GM19238 (cell line): Measurements from ENCODE around the gene ITGBL1.

Experiments used
- DNase-seq: peaks from one replicate; pipeline ENCODE4 v3.0.0; 2011; ENCODE audit warnings: low spot score; ENCODE audit not compliant: insufficient read length

The ITGBL1 gene

DNA sequence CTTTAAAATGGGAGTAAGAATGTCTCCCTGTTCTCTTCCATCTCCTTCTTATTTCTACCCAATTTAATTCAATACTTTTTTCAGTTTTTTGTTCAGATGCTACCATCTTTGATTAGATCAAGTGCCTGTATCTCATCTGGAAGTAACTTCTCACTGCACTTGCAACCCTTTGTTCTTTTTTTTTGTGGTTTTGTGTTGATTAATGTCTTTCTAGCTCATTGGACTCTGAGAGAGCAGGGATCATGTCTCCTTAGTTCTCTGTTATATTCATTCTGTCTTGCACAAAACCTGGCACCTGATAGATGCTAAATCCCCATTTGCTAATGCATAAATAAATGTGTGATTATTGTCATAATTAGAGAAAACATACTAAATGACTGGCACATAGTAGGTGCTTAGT, 834 bp upstream of the ITGBL1 start:
- no peak for DNase-seq

DNA sequence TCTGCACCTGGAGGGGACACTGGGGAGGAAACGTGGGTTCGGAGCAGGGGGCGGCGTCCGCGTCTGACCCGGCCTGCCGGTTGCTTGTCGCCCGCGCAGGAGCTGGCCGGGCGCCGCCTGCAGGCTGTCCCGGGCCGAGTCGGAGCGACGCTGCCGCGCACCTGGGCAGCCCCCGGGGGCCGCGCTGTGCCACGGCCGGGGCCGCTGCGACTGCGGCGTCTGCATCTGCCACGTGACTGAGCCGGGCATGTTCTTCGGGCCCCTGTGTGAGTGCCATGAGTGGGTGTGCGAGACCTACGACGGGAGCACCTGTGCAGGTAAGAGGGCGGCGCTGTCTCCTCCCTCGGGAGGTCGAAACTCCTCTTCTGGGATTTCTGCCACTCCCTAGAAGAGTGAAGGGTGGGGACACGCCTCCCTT, 1.3 kb downstream of the ITGBL1 start:
- DNase-seq = no peak

DNA sequence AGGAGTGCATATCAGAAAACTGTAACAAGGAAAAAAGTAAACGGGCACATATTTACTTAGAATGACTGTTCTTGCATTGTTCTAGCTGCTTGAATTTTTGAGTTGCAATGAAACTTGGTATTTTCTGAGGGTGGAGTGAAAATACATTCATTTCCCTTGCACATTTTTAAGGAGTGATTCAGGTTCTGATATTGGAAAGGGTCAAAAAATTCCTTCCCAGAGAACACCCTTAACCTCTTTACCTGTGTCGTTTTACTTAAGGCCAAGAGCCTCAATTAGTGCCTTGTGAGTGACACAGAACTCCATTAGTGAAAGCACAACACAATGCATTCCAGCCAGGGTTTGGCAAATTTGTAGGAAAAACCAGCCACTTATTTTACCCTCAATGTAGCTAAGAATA, 2.3 kb downstream of the ITGBL1 start:
- DNase-seq = no peak

DNA sequence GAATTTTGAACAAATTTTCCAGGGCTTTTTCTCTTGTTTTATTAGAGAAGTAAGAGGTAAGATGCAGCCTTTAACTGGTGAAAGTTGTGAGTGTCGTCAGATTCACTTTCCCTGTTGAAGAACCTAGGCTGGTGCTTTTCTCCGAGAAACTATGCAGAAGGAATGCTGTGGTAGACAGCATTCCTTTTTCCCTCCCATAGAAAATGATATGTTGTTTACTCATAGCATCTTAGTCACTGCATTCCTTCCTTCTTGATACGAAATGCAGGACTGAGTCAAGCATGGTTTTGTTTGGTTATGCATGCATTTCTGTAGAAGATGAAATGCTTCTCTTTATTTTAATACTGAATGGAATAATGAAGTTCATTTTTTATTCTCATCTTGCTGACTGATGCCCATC, 3.4 kb downstream of the ITGBL1 start:
- no peak for DNase-seq

GRCh38 chr13:101457176-101457575, 4.7 kb downstream of the ITGBL1 start:
- no peak for DNase-seq

GRCh38 chr13:101465877-101466276, 13.4 kb downstream of the ITGBL1 start:
- DNase-seq = no peak

DNA sequence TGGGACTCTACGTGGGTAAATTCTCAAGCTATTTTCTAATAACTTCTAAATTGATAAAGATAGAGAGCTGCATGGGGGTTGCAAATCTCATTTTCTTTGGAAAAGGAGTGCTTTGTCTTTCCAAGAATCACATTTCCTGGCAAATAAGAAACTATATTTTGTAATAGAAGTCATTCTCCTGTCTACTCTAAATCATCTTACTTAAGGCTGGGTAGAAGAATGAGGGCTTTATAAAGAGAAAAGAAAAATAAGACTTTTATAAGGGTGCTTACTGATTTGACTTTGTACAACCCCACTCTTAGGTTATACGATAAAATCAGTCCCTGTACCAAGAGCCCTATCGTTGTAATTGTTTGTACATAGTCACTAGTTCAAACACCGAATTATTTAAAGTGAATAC, 14.9 kb downstream of the ITGBL1 start:
- DNase-seq = no peak

DNA sequence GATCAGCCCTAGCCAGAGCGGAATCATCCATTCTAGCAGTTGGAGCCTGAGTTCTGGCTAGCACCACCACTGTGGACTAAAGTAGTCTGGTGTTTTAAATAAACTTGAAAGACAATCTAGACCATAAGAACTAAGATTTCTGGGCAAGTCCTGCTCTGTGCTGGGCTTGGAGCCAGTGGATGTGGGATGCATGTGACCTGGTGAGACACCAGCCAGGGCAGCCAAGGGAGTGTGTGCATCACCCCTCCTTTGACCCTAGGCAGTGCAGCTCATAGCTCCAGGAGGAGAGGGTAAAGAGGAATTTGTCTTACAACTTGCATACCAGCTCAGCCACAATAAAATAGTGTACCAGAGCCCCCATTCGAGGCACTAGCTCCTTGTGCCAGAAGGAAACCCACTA, 21.0 kb downstream of the ITGBL1 start:
- DNase-seq = no peak

- DNase-seq = no peak
These were observed 22.0 kb downstream of the ITGBL1 start for GRCh38 chr13:101474419-101474957.

DNA sequence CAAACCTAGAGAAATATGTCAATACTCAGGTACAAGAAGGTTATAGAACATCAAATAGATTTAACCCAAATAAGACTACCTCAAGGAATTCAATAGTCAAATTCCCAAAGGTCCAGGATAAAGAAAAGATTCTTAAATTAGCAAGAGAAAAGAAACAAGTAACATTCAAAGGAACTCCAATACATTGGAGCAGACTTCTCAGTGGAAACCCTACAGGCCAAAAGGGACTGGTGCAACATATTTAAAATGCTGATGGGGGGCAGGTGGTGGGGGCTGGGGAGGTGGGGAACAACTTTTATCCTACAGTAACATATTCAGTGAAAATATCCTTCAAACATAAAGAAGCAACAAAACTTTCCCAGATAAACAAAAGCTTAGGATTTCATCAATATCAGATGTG, 23.1 kb downstream of the ITGBL1 start:
- no peak for DNase-seq

DNA sequence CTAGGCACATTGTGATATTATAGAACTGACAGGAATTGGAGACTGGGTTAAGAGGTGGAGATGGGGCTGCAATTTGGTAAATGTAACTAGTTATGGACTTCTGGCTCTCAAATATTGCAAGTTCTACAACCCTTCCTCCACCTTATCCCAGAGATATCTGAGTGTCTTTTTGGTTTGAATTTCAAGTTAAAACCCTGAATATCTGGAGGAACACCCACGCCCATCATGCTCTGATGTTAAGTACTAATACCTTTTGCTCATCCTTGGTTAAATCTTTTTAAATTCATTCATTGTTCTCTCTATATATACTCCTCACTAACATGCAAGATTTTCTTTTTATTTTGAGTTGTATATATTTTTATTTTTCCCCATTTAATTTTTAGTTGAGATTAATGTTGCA, 28.9 kb downstream of the ITGBL1 start:
- DNase-seq = no peak

- no peak for DNase-seq
These were observed 34.4 kb downstream of the ITGBL1 start for GRCh38 chr13:101486708-101487437.

DNA sequence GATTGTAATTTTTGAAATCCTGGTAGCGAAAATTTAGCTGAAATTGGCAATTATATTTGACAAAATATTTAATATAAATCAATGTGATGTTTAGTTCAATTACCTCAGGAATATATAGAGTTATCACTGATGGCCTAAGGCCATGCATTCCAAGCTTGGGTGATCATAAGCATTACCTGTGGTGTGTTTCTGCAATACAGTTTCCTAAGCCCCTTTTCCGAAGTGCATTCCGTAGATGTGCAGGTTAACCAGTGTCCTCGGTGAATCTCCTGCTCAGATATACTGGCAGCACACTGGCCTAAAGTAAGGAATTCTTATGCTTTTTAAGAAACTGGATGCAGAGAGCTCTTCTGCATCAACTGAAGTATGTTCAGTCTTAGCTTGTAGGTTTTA, 35.0 kb downstream of the ITGBL1 start:
- no peak for DNase-seq

GRCh38 chr13:101488734-101489133, 36.3 kb downstream of the ITGBL1 start:
- DNase-seq = no peak

GRCh38 chr13:101489643-101490405, 37.3 kb downstream of the ITGBL1 start:
- DNase-seq = no peak

DNA sequence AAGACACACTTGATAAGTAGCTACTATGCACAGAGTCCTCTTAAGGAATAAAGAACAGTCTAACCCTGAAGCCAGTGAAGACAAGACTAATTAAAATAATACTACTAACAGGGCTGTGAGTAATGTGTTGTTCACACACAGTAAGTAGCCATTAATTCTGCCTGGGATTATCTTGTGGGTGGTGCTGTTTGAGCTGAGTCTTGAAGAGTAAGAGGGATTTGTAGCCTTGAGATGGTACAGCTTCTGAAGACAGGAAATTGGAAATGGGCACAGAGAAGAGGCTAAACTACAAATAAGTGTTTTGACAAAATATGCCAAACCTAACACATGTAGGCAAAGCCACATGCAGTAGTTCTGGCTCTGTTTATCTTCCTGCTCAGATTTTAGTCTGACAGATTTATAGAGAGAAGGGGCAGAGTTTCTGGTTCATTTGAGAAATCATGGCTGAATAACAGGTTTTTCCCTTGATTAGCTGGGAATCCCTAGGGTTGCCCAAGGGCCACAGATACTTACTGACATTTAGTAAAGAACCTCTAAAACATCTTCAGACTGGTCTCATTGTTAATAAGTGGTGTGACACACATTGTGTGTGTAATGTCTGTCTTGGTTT, 38.0 kb downstream of the ITGBL1 start:
- no peak for DNase-seq

DNA sequence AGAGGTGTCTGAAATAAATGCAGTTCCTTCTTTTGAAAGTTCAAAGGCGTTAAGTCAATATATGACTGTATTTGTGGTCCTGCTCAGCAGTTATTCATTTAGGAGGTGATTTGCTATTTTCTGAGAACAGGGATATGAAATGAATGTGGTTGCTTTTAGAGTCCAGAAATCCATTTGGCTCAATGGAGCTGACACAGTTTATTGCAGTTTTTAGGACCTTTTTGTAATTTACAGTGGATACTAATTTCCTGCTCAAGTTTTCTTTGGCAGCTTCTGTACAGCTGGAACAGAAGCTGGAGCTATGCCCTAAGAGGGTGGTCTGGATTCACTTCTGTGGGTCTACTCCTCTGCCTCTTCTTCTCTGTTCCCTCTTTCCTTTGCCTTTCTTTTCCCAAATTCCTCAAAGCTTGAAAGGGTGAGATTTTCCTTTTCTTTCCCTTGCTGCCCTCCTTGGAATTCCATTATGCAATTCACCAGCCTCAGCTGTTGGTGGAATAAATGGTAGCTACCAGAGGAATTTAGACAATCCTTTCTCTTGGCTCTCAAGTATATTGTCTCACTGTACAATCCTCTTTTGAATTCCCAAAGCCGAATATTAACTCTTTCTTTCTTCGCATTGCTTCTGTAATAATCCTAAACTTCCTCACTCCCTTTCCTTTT, 39.9 kb downstream of the ITGBL1 start:
- no peak for DNase-seq

- DNase-seq = no peak
These were observed 41.1 kb downstream of the ITGBL1 start for GRCh38 chr13:101493541-101493940.

GRCh38 chr13:101499406-101499805, 46.9 kb downstream of the ITGBL1 start:
- no peak for DNase-seq

DNA sequence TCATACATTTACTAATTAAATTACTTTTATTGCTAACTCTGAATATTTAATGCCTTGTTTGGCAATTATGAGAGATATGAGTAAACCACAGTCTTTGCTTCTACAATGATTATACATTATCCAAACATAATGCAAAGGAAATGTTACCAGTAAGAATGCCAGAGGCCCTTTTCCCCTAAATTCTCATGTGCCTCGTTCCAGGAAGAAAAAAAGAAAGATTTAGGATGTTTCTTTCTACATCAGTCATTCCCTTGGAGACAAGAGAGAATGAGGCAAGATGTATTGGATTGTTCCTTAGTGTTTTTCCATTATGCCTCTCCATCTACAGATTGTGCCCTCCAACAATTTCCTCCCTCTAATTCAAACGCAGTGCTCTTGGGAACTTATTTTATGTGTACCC, 50.1 kb downstream of the ITGBL1 start:
- no peak for DNase-seq

- DNase-seq = no peak
These were observed 58.7 kb downstream of the ITGBL1 start for GRCh38 chr13:101511161-101511560.

- no peak for DNase-seq
These were observed 59.3 kb downstream of the ITGBL1 start for GRCh38 chr13:101511766-101512165.
